Measurements from ENCODE around the gene MAN1C1.

DNA sequence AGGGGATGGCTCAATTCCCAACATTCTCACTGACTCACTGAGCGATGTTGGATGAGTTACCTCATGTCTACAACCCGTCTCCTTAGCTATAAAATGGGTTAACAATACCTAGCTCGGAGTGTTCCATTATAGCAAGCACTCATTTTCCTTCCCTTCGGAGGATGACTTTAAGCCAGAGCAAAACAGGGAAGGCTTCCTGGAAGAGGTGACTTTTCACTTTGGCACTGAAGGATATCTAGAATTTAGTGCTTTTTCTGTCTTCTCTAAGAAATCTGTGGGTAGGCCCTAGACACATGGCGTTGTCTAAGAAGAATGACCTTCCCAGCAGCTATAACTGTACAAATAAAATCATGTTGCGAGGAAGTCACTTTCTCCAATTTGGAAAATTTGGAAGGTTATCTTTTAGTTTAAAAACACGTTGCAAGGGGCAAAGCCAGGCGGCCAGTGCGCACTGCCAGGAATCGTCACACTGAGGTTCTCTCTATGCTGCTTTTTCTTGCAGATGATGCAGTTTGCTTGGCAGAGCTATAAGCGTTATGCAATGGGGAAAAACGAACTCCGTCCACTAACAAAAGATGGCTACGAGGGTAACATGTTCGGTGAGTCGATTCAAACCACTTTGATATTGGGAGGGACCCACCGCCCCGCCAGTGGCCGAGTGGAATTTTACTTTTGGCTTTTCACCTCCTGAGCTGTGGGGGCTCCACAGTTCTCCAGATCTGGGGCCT, 69.5 kb downstream of the MAN1C1 start:
- TF ChIP-seq POLR2A (IDR thresholded peaks at IDR 0.05), result no peak
- TF ChIP-seq, protein P1, sequence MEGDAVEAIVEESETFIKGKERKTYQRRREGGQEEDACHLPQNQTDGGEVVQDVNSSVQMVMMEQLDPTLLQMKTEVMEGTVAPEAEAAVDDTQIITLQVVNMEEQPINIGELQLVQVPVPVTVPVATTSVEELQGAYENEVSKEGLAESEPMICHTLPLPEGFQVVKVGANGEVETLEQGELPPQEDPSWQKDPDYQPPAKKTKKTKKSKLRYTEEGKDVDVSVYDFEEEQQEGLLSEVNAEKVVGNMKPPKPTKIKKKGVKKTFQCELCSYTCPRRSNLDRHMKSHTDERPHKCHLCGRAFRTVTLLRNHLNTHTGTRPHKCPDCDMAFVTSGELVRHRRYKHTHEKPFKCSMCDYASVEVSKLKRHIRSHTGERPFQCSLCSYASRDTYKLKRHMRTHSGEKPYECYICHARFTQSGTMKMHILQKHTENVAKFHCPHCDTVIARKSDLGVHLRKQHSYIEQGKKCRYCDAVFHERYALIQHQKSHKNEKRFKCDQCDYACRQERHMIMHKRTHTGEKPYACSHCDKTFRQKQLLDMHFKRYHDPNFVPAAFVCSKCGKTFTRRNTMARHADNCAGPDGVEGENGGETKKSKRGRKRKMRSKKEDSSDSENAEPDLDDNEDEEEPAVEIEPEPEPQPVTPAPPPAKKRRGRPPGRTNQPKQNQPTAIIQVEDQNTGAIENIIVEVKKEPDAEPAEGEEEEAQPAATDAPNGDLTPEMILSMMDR (IDR thresholded peaks at IDR 0.05), result no peak

Data from uterus (tissue), 2 donors.